SK-N-SH treated with all-trans-retinoic acid at 6 μM for 48 hours (cell line): ENCODE results near the gene SUFU.

Experiments
- BACH2 ChIP-seq: fragments of 250-450 bp; sonication (Bioruptor Pico); IDR thresholded peaks from 2 replicates; pipeline ENCODE4 v1.9.0; 2021; ENCODE audit warnings: mild to moderate bottlenecking, borderline replicate concordance
- CSDC2 ChIP-seq: fragments of 250-450 bp; sonication (Bioruptor Pico); IDR thresholded peaks from 2 replicates; pipeline ENCODE4 v1.5.0; 2020; ENCODE audit warnings: mild to moderate bottlenecking, moderate library complexity
- RARB ChIP-seq: fragments of 250-450 bp; sonication (Bioruptor Pico); IDR thresholded peaks from 2 replicates; pipeline ENCODE4 v1.8.0; 2021; ENCODE audit warnings: mild to moderate bottlenecking, moderate library complexity
- TOX ChIP-seq: fragments of 250-450 bp; sonication (Bioruptor Pico); IDR thresholded peaks from 2 replicates; pipeline ENCODE4 v1.8.0; 2021; ENCODE audit warnings: mild to moderate bottlenecking, moderate library complexity, borderline replicate concordance
- ZC3H10 ChIP-seq: fragments of 250-450 bp; sonication (Bioruptor Pico); IDR thresholded peaks from 2 replicates; pipeline ENCODE4 v1.5.1; 2021; ENCODE audit warnings: mild to moderate bottlenecking, moderate library complexity
- ZFP3 ChIP-seq: fragments of 250-450 bp; sonication (Bioruptor Pico); IDR thresholded peaks from 2 replicates; pipeline ENCODE4 v1.5.0; 2020; ENCODE audit warnings: mild to moderate bottlenecking, moderate library complexity
- ZFP30 ChIP-seq: fragments of 450-650 bp; formaldehyde crosslinking; IDR thresholded peaks from 2 replicates; pipeline ENCODE4 v1.5.0; 2022; ENCODE audit warnings: mild to moderate bottlenecking, moderate library complexity
- ZNF70 ChIP-seq: fragments of 450-650 bp; formaldehyde crosslinking; IDR thresholded peaks from 2 replicates; pipeline ENCODE4 v1.5.0; 2020; ENCODE audit warnings: mild to moderate bottlenecking, moderate library complexity
- ZNF8 ChIP-seq: fragments of 450-650 bp; formaldehyde crosslinking; IDR thresholded peaks from 2 replicates; pipeline ENCODE4 v1.5.0; 2020; ENCODE audit warnings: mild to moderate bottlenecking, moderate library complexity
- TF ChIP-seq, protein P1 (sequence below): fragments of 250-450 bp; sonication (Bioruptor Pico); IDR thresholded peaks from 2 replicates; pipeline ENCODE4 v1.5.1; 2021; ENCODE audit warnings: mild to moderate bottlenecking, moderate library complexity
- TF ChIP-seq, protein P2 (sequence below): fragments of 250-450 bp; sonication (Bioruptor Pico); IDR thresholded peaks from 2 replicates; pipeline ENCODE4 v1.5.0; 2020; ENCODE audit warnings: mild to moderate bottlenecking, moderate library complexity
- TF ChIP-seq, protein P3 (sequence below): fragments of 250-450 bp; sonication (Bioruptor Pico); IDR thresholded peaks from 2 replicates; pipeline ENCODE4 v1.5.1; 2020; ENCODE audit warnings: low read depth, mild to moderate bottlenecking, moderate library complexity

DNA sequence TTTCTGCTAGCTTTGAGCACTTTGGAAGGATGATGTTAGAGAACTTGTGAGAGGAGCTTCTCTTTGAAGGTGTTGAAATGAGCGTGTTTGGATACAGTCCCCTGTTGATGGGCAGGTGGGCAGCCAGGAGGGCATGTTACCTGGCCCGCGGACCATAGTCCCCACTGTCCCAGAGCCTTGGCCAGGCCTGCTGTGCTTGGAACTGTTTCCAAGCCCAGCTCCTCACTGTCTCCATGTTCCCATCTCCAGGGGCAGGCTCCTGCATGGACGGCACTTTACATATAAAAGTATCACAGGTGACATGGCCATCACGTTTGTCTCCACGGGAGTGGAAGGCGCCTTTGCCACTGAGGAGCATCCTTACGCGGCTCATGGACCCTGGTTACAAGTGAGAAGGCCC, 113.3 kb downstream of the SUFU start:
- TF ChIP-seq, protein P1, sequence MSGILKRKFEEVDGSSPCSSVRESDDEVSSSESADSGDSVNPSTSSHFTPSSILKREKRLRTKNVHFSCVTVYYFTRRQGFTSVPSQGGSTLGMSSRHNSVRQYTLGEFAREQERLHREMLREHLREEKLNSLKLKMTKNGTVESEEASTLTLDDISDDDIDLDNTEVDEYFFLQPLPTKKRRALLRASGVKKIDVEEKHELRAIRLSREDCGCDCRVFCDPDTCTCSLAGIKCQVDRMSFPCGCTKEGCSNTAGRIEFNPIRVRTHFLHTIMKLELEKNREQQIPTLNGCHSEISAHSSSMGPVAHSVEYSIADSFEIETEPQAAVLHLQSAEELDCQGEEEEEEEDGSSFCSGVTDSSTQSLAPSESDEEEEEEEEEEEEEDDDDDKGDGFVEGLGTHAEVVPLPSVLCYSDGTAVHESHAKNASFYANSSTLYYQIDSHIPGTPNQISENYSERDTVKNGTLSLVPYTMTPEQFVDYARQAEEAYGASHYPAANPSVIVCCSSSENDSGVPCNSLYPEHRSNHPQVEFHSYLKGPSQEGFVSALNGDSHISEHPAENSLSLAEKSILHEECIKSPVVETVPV, result no peak
- TF ChIP-seq ZFP3 (no peak), ZNF70 (CRISPR knock-in tag) (no peak), RARB (no peak), ZNF8 (no peak), ZC3H10 (CRISPR knock-in tag) (no peak), BACH2 (CRISPR knock-in tag) (no peak), CSDC2 (no peak), ZFP30 (CRISPR knock-in tag) (no peak), TOX (CRISPR knock-in tag) (no peak)
- TF ChIP-seq, protein P2, sequence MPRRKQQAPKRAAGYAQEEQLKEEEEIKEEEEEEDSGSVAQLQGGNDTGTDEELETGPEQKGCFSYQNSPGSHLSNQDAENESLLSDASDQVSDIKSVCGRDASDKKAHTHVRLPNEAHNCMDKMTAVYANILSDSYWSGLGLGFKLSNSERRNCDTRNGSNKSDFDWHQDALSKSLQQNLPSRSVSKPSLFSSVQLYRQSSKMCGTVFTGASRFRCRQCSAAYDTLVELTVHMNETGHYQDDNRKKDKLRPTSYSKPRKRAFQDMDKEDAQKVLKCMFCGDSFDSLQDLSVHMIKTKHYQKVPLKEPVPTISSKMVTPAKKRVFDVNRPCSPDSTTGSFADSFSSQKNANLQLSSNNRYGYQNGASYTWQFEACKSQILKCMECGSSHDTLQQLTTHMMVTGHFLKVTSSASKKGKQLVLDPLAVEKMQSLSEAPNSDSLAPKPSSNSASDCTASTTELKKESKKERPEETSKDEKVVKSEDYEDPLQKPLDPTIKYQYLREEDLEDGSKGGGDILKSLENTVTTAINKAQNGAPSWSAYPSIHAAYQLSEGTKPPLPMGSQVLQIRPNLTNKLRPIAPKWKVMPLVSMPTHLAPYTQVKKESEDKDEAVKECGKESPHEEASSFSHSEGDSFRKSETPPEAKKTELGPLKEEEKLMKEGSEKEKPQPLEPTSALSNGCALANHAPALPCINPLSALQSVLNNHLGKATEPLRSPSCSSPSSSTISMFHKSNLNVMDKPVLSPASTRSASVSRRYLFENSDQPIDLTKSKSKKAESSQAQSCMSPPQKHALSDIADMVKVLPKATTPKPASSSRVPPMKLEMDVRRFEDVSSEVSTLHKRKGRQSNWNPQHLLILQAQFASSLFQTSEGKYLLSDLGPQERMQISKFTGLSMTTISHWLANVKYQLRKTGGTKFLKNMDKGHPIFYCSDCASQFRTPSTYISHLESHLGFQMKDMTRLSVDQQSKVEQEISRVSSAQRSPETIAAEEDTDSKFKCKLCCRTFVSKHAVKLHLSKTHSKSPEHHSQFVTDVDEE (CRISPR knock-in tag), result no peak
- TF ChIP-seq, protein P3, sequence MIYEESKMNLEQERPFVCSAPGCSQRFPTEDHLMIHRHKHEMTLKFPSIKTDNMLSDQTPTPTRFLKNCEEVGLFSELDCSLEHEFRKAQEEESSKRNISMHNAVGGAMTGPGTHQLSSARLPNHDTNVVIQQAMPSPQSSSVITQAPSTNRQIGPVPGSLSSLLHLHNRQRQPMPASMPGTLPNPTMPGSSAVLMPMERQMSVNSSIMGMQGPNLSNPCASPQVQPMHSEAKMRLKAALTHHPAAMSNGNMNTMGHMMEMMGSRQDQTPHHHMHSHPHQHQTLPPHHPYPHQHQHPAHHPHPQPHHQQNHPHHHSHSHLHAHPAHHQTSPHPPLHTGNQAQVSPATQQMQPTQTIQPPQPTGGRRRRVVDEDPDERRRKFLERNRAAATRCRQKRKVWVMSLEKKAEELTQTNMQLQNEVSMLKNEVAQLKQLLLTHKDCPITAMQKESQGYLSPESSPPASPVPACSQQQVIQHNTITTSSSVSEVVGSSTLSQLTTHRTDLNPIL, result no peak
